H9 (cell line): ENCODE data around the gene GRHL3. TPM values are rescaled to one million over a fixed set of nuclear protein-coding genes. Genes with fewer than 3 reads are reported as not detected.

Experiments
- DNase-seq: peaks from one replicate; pipeline ENCODE4 v3.0.0-alpha.2; 2017
- H2AFZ ChIP-seq: one replicate; pipeline ENCODE4 v1.6.1; 2013; ENCODE audit warnings: mild to moderate bottlenecking, low read length, control low read depth, moderate library complexity
- H2AK5ac ChIP-seq: 2 replicates; pipeline ENCODE4 v1.6.1; 2013; ENCODE audit warnings: low read length, control low read depth, mixed read lengths; ENCODE audit not compliant: insufficient read length
- H2BK120ac ChIP-seq: one replicate; pipeline ENCODE4 v1.6.1; 2013; ENCODE audit warnings: low read depth, mild to moderate bottlenecking, low read length, control low read depth, inconsistent platforms; ENCODE audit not compliant: poor library complexity, severe bottlenecking
- H2BK12ac ChIP-seq: 2 replicates; pipeline ENCODE4 v1.6.1; 2013; ENCODE audit warnings: low read length, control low read depth, mixed read lengths, low read depth; ENCODE audit not compliant: insufficient read length
- H2BK15ac ChIP-seq: 2 replicates; pipeline ENCODE4 v1.6.1; 2013; ENCODE audit warnings: low read depth, low read length, control low read depth
- H2BK20ac ChIP-seq: one replicate; pipeline ENCODE4 v1.6.1; 2013; ENCODE audit warnings: low read depth, mild to moderate bottlenecking, low read length, control low read depth, inconsistent platforms; ENCODE audit not compliant: poor library complexity, severe bottlenecking
- H2BK5ac ChIP-seq: 2 replicates; pipeline ENCODE4 v1.6.1; 2013; ENCODE audit warnings: low read length, control low read depth, mixed read lengths; ENCODE audit not compliant: insufficient read length
- H3K14ac ChIP-seq: 2 replicates; pipeline ENCODE4 v1.6.1; 2013; ENCODE audit warnings: low read length, control low read depth; ENCODE audit not compliant: insufficient read depth
- H3K18ac ChIP-seq: 2 replicates; pipeline ENCODE4 v1.6.1; 2013; ENCODE audit warnings: low read depth, mild to moderate bottlenecking, mixed read lengths, low read length, control low read depth; ENCODE audit not compliant: insufficient read length
- H3K23ac ChIP-seq: 2 replicates; pipeline ENCODE4 v1.6.1; 2013; ENCODE audit warnings: low read length, control low read depth, mixed read lengths, low read depth; ENCODE audit not compliant: insufficient read length
- H3K23me2 ChIP-seq: 2 replicates; pipeline ENCODE4 v1.6.1; 2013; ENCODE audit warnings: low read depth, mild to moderate bottlenecking, mixed read lengths, low read length, control low read depth; ENCODE audit not compliant: insufficient read length, poor library complexity, severe bottlenecking
- H3K27ac ChIP-seq: 2 replicates; pipeline ENCODE4 v1.5.1; 2013; ENCODE audit warnings: low read length, control low read depth, mixed read lengths, low read depth; ENCODE audit not compliant: insufficient read length
- H3K27me3 ChIP-seq: 2 replicates; pipeline ENCODE4 v1.6.1; 2013; ENCODE audit warnings: low read length, control low read depth, inconsistent platforms; ENCODE audit not compliant: insufficient read depth
- H3K4ac ChIP-seq: 2 replicates; pipeline ENCODE4 v1.6.1; 2013; ENCODE audit warnings: low read depth, mild to moderate bottlenecking, control low read depth, inconsistent platforms, low read length, moderate library complexity
- H3K4me1 ChIP-seq: 2 replicates; pipeline ENCODE4 v1.6.1; 2013; ENCODE audit warnings: low read length, control low read depth, inconsistent platforms; ENCODE audit not compliant: insufficient read depth
- H3K4me2 ChIP-seq: 2 replicates; pipeline ENCODE4 v1.6.1; 2013; ENCODE audit warnings: low read length, control low read depth, mixed read lengths; ENCODE audit not compliant: insufficient read length, insufficient read depth
- H3K56ac ChIP-seq: 2 replicates; pipeline ENCODE4 v1.6.1; 2013; ENCODE audit warnings: low read depth, mild to moderate bottlenecking, mixed read lengths, low read length, control low read depth; ENCODE audit not compliant: insufficient read length
- H3K79me1 ChIP-seq: 2 replicates; pipeline ENCODE4 v1.6.1; 2013; ENCODE audit warnings: low read depth, mild to moderate bottlenecking, moderate library complexity, low read length, control low read depth, inconsistent platforms; ENCODE audit not compliant: insufficient read depth, poor library complexity, severe bottlenecking
- H3K79me2 ChIP-seq: 2 replicates; pipeline ENCODE4 v1.6.1; 2013; ENCODE audit warnings: low read length, control low read depth, inconsistent platforms; ENCODE audit not compliant: insufficient read depth
- H3K9ac ChIP-seq: 2 replicates; pipeline ENCODE4 v1.6.1; 2013; ENCODE audit warnings: low read length, control low read depth, mixed read lengths; ENCODE audit not compliant: insufficient read length; ENCODE audit errors: extremely low read depth
- H3K9me3 ChIP-seq: one replicate; pipeline ENCODE4 v1.6.1; 2013; ENCODE audit warnings: low read depth, low read length, inconsistent platforms; ENCODE audit not compliant: control insufficient read depth
- H3T11ph ChIP-seq: one replicate; pipeline ENCODE4 v1.6.1; 2013; ENCODE audit warnings: mild to moderate bottlenecking, low read length, control low read depth, inconsistent platforms
- H4K20me1 ChIP-seq: one replicate; pipeline ENCODE4 v1.6.1; 2013; ENCODE audit not compliant: control insufficient read depth, insufficient read length, insufficient read depth
- H4K5ac ChIP-seq: 2 replicates; pipeline ENCODE4 v1.6.1; 2013; ENCODE audit warnings: low read depth, mild to moderate bottlenecking, mixed read lengths, low read length, control low read depth; ENCODE audit not compliant: insufficient read length
- H4K8ac ChIP-seq: replicated peaks from 2 replicates; pipeline ENCODE4 v1.6.1; 2013; ENCODE audit warnings: low read length, control low read depth, mixed read lengths, low read depth; ENCODE audit not compliant: insufficient read length
- H4K91ac ChIP-seq: 2 replicates; pipeline ENCODE4 v1.6.1; 2013; ENCODE audit warnings: low read depth, mild to moderate bottlenecking, moderate library complexity, mixed read lengths, low read length, control low read depth; ENCODE audit not compliant: insufficient read length
- H3K27ac Mint-ChIP-seq, 3 experiments: 2 replicates in 2 of 3; 3 replicates in 1 of 3; pipeline ENCODE4 v1.8.0; 2020 to 2021; ENCODE audit warnings: mixed read lengths in 3 of 3, mild to moderate bottlenecking in 1 of 3, moderate library complexity in 1 of 3
- H3K27me3 Mint-ChIP-seq: 2 replicates; pipeline ENCODE4 v1.8.0; 2021; ENCODE audit warnings: low read depth, mild to moderate bottlenecking, moderate library complexity, mixed read lengths
- H3K36me3 Mint-ChIP-seq, 3 experiments: 2 replicates in 2 of 3; 3 replicates in 1 of 3; pipeline ENCODE4 v1.8.0; 2020 to 2021; ENCODE audit warnings: low read depth in 3 of 3, mixed read lengths in 3 of 3; ENCODE audit not compliant: insufficient read depth in 1 of 3
- H3K4me1 Mint-ChIP-seq, 2 experiments: 2 replicates each; pipeline ENCODE4 v1.8.0; 2020; ENCODE audit warnings: mixed read lengths in 2 of 2
- H3K4me3 Mint-ChIP-seq, 2 experiments: 2 replicates in 1 of 2; 3 replicates in 1 of 2; pipeline ENCODE4 v1.8.0; 2020 to 2021; ENCODE audit warnings: mild to moderate bottlenecking in 2 of 2, mixed read lengths in 2 of 2, moderate library complexity in 1 of 2
- H3K9me3 Mint-ChIP-seq, 2 experiments: 2 replicates in 1 of 2; 3 replicates in 1 of 2; pipeline ENCODE4 v1.8.0; 2020; ENCODE audit warnings: mild to moderate bottlenecking in 2 of 2, mixed read lengths in 2 of 2, moderate library complexity in 1 of 2
- CTCF ChIP-seq: fragments of 200-600 bp; sonication (generic); conservative IDR thresholded peaks from 3 replicates; pipeline ENCODE4 v1.8.0; 2021; ENCODE audit warnings: antibody characterized with exemption, mild to moderate bottlenecking
- total RNA-seq: library from RNA; stranded (reverse); gene quantifications from 2 replicates; pipeline ENCODE4 v1.2.1, GENCODE V29; 2021

GRHL3 gene
- total RNA-seq, 1 experiment from 2014 or later = 3.5 TPM

GRCh38 chr1:24327486-24327885 is 8.3 kb downstream of the GRHL3 start:
- H3K27ac Mint-ChIP-seq = no peak overlapping the region
- H3K27me3 Mint-ChIP-seq = peaks cover 41% of the 10 kb centered on the region
- Histone ChIP-seq H4K8ac (no peak overlapping the region), H2BK20ac (no peak overlapping the region), H2AFZ (no peak overlapping the region), H3K4me2 (no peak overlapping the region), H3K14ac (no peak overlapping the region), H3K9me3 (no peaks in the 10 kb centered on the region), H4K91ac (no peak overlapping the region), H2BK120ac (no peak overlapping the region), H3K23me2 (peaks cover 3% of the 10 kb centered on the region), H2BK5ac (no peak overlapping the region), H3K79me2 (no peaks in the 10 kb centered on the region), H4K5ac (no peak overlapping the region), H3K27me3 (peaks cover 3% of the 10 kb centered on the region; the same call in 1 of the 2 replicates), H3K18ac (no peak overlapping the region), H2BK12ac (no peak overlapping the region), H3K27ac (no peak overlapping the region), H3T11ph (no peak overlapping the region), H3K4me1 (no peaks in the 10 kb centered on the region), H3K4ac (no peak overlapping the region), H3K23ac (no peak overlapping the region), H2BK15ac (no peak overlapping the region), H2AK5ac (no peak overlapping the region), H4K20me1 (peaks cover 3% of the 10 kb centered on the region), H3K56ac (no peak overlapping the region), H3K79me1 (no peaks in the 10 kb centered on the region), H3K9ac (no peak overlapping the region)
- H3K4me3 Mint-ChIP-seq = no peak overlapping the region
- H3K9me3 Mint-ChIP-seq = no peaks in the 10 kb centered on the region
- H3K36me3 Mint-ChIP-seq = 0 out of 7 replicates have a peak, but pooled peaks cover 0 to 2% (median 0%) of the 10 kb centered on the region in 3 experiments
- no peak for TF ChIP-seq CTCF
- peaks cover 21 to 27% of the 10 kb centered on the region in 2 experiments for H3K4me1 Mint-ChIP-seq
- no peak for DNase-seq
